NT2/D1 (cell line): ENCODE results near the gene PLXNA4.

Experiments used
- SUZ12 ChIP-seq: IDR thresholded peaks from 2 replicates; pipeline ENCODE4 v1.6.1; 2011; ENCODE audit not compliant: insufficient read length, insufficient read depth; ENCODE audit errors: extremely low read depth
- YY1 ChIP-seq: IDR thresholded peaks from 2 replicates; pipeline ENCODE4 v1.6.1; 2011; ENCODE audit not compliant: insufficient read length, insufficient read depth

DNA sequence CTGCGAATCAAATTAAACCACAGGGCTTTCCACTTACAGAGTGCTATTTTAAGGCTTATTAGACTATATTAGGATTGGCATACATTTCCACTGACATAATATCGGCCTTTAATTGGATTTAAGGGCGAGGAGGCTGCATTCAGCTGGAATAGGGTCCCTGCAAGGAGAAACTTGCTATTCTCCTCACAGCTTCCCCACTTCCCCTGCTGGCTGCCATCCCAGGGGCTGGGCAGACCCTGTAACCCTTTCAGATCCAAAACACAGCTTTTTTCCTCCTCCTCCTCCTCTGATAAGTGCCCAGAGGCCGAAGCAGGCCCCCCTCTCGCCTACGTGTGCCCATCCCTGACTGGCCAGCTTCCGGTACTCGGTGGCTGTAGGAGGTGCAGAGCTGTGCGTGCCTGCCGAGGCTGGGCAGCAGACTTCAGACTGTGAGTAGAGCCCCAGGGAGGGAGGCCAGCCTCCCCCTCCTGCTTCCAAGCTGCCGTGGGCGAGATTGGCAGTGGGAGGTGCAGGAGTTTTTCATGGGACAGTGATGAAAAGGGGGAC lies 224.2 kb downstream of the PLXNA4 start:
- no peak for TF ChIP-seq YY1
- no peak for TF ChIP-seq SUZ12
